ENCODE data around the gene LAP3.
"Not testable (repeated sequence)": the region's sequence is repeated elsewhere in the genome, so short reads cannot be mapped to it uniquely, and the experiment has no call there.

The LAP3 gene

GRCh38 chr4:17565846-17566245, 11.2 kb upstream of the LAP3 start:
- FAIRE-seq, result no peak

- no peak for FAIRE-seq
Observed at GRCh38 chr4:17567271-17567670, 9.7 kb upstream of the LAP3 start.

- no peak for FAIRE-seq
Observed at GRCh38 chr4:17574206-17574605, 2.8 kb upstream of the LAP3 start.

- FAIRE-seq, result not testable (repeated sequence)
Observed at GRCh38 chr4:17575177-17575576, 1.8 kb upstream of the LAP3 start.

GRCh38 chr4:17577665-17578481, 875 bp downstream of the LAP3 start:
- FAIRE-seq, result no peak

GRCh38 chr4:17578482-17578891, 1.5 kb downstream of the LAP3 start:
- no peak for FAIRE-seq

- FAIRE-seq, result no peak
Observed at GRCh38 chr4:17580969-17581368, 4.0 kb downstream of the LAP3 start.

GRCh38 chr4:17583276-17583675, 6.3 kb downstream of the LAP3 start:
- FAIRE-seq, result no peak

- no peak for FAIRE-seq
Observed at GRCh38 chr4:17583941-17584340, 6.9 kb downstream of the LAP3 start.

- no peak for FAIRE-seq
Observed at GRCh38 chr4:17584521-17585213, 7.7 kb downstream of the LAP3 start.

- FAIRE-seq, result no peak
Observed at GRCh38 chr4:17587094-17587822, 10.3 kb downstream of the LAP3 start.

GRCh38 chr4:17589355-17589754, 12.4 kb downstream of the LAP3 start:
- no peak for FAIRE-seq

- no peak for FAIRE-seq
Observed at GRCh38 chr4:17595471-17596005, 18.5 kb downstream of the LAP3 start.

GRCh38 chr4:17597517-17597916, 20.5 kb downstream of the LAP3 start:
- FAIRE-seq, result peak; percentile 21

GRCh38 chr4:17599826-17600225, 22.8 kb downstream of the LAP3 start:
- no peak for FAIRE-seq

GRCh38 chr4:17605236-17605635, 28.2 kb downstream of the LAP3 start:
- FAIRE-seq, result no peak

- no peak for FAIRE-seq
Observed at GRCh38 chr4:17613761-17614415, 36.9 kb downstream of the LAP3 start.

- peak; percentile 90 for FAIRE-seq
Observed at GRCh38 chr4:17614416-17615299, 37.7 kb downstream of the LAP3 start, which contains the start of gene MED28. MED28 (plus strand) TSS chr4:17614641; CDS start chr4:17614655, 14 bp downstream.

GRCh38 chr4:17616283-17616682, 39.3 kb downstream of the LAP3 start:
- FAIRE-seq, result no peak

- FAIRE-seq, result no peak
Observed at GRCh38 chr4:17618926-17619325, 41.9 kb downstream of the LAP3 start.

GRCh38 chr4:17619416-17620105, 42.6 kb downstream of the LAP3 start:
- no peak for FAIRE-seq

All from G401.6 (cell line).